Skeletal muscle tissue (tissue), 4 donors: ENCODE results near the gene WTIP. TPM values are rescaled to one million over a fixed set of nuclear protein-coding genes. Genes with fewer than 3 reads are reported as not detected.

Source experiments
- H3K27ac ChIP-seq: one replicate; pipeline ENCODE4 v1.7.0; 2013; ENCODE audit warnings: mild to moderate bottlenecking, low read depth, low read length, inconsistent platforms
- H3K27me3 ChIP-seq, 3 donors: one replicate each; pipeline ENCODE4 v1.7.0; 2013; ENCODE audit warnings: low read length in 3 of 3; ENCODE audit not compliant: control insufficient read depth in 3 of 3, insufficient read depth in 3 of 3
- H3K36me3 ChIP-seq, 3 donors: one replicate each; pipeline ENCODE4 v1.7.0; 2013; ENCODE audit warnings: low read length in 3 of 3; ENCODE audit not compliant: control insufficient read depth in 3 of 3, insufficient read depth in 3 of 3
- H3K4me1 ChIP-seq, 3 donors: one replicate each; pipeline ENCODE4 v1.7.0; 2013; ENCODE audit warnings: low read length in 3 of 3, mild to moderate bottlenecking in 3 of 3; ENCODE audit not compliant: control insufficient read depth in 3 of 3, insufficient read depth in 3 of 3
- H3K4me3 ChIP-seq, 3 donors: one replicate each; pipeline ENCODE4 v1.7.0; 2013; ENCODE audit warnings: low read length in 3 of 3
- H3K9ac ChIP-seq, 3 donors: one replicate each; pipeline ENCODE4 v1.7.0; 2013; ENCODE audit warnings: low read length in 3 of 3, mild to moderate bottlenecking in 3 of 3, moderate library complexity in 2 of 3, low read depth in 1 of 3
- H3K9me3 ChIP-seq, 3 donors: one replicate each; pipeline ENCODE4 v1.7.0; 2013; ENCODE audit warnings: low read length in 3 of 3; ENCODE audit not compliant: control insufficient read depth in 3 of 3
- total RNA-seq: library from RNA; depleted of rRNA; stranded (reverse); fragments of >200 nt; gene quantifications from one replicate; pipeline ENCODE4 v1.2.3, GENCODE V29; 2014
- donor health status: Osteomylitis.

The WTIP gene
- total RNA-seq, 1 donor from 2014 or later = 12.0 TPM

- Histone ChIP-seq H3K27ac (peak overlapping the region; percentile 47), H3K4me3 (peak overlapping the region in 2 of 3 donors; percentile 9 to 45), H3K4me1 (peaks cover 11 to 18% (median 11%) of the 10 kb centered on the region in 3 donors), H3K9ac (peak overlapping the region in 1 of 3 donors; percentile 69), H3K27me3 (peaks cover 0 to 5% (median 0%) of the 10 kb centered on the region in 3 donors), H3K9me3 (no peaks in the 10 kb centered on the region), H3K36me3 (peaks cover 0 to 4% (median 2%) of the 10 kb centered on the region in 3 donors)
Observed at GRCh38 chr19:34501339-34502320, 20.1 kb downstream of the WTIP start.

GRCh38 chr19:34502582-34503411 is 21.2 kb downstream of the WTIP start:
- Histone ChIP-seq H3K9ac (no peak overlapping the region), H3K27ac (no peak overlapping the region), H3K4me1 (peaks cover 11 to 18% (median 11%) of the 10 kb centered on the region in 3 donors), H3K36me3 (no peaks in the 10 kb centered on the region), H3K9me3 (no peaks in the 10 kb centered on the region), H3K4me3 (no peak overlapping the region), H3K27me3 (peaks cover 0 to 5% (median 0%) of the 10 kb centered on the region in 3 donors)

- peaks cover 11 to 18% (median 11%) of the 10 kb centered on the region in 3 donors for H3K4me1 ChIP-seq
- no peaks in the 10 kb centered on the region for H3K36me3 ChIP-seq
- peaks cover 0 to 8% (median 0%) of the 10 kb centered on the region in 3 donors for H3K27me3 ChIP-seq
- H3K4me3 ChIP-seq = no peak overlapping the region
- no peaks in the 10 kb centered on the region for H3K9me3 ChIP-seq
- H3K9ac ChIP-seq = peak overlapping the region in 1 of 3 donors; percentile 20
- H3K27ac ChIP-seq = no peak overlapping the region
Observed at GRCh38 chr19:34503531-34504272, 22.1 kb downstream of the WTIP start.

- Histone ChIP-seq H3K4me1 (peaks cover 11 to 18% (median 12%) of the 10 kb centered on the region in 3 donors), H3K27ac (no peak overlapping the region), H3K4me3 (no peak overlapping the region), H3K9me3 (no peaks in the 10 kb centered on the region), H3K36me3 (no peaks in the 10 kb centered on the region), H3K9ac (no peak overlapping the region), H3K27me3 (peaks cover 0 to 8% (median 0%) of the 10 kb centered on the region in 3 donors)
Observed at GRCh38 chr19:34504273-34504808, 22.8 kb downstream of the WTIP start.

GRCh38 chr19:34504809-34505291 is 23.3 kb downstream of the WTIP start:
- Histone ChIP-seq H3K4me3 (no peak overlapping the region), H3K27me3 (peaks cover 0 to 8% (median 0%) of the 10 kb centered on the region in 3 donors), H3K9ac (no peak overlapping the region), H3K9me3 (no peaks in the 10 kb centered on the region), H3K27ac (no peak overlapping the region), H3K4me1 (peaks cover 11 to 18% (median 12%) of the 10 kb centered on the region in 3 donors), H3K36me3 (no peaks in the 10 kb centered on the region)

- Histone ChIP-seq H3K36me3 (no peaks in the 10 kb centered on the region), H3K27me3 (peaks cover 0 to 8% (median 0%) of the 10 kb centered on the region in 3 donors), H3K9me3 (no peaks in the 10 kb centered on the region)
Observed at GRCh38 chr19:34505321-34506025, 23.9 kb downstream of the WTIP start.

GRCh38 chr19:34506026-34506370 is 24.4 kb downstream of the WTIP start:
- no peaks in the 10 kb centered on the region for H3K36me3 ChIP-seq
- H3K27ac ChIP-seq = no peak overlapping the region
- no peak overlapping the region for H3K4me3 ChIP-seq
- peaks cover 0 to 8% (median 0%) of the 10 kb centered on the region in 3 donors for H3K27me3 ChIP-seq
- peaks cover 11 to 18% (median 12%) of the 10 kb centered on the region in 3 donors for H3K4me1 ChIP-seq
- H3K9ac ChIP-seq = no peak overlapping the region
- H3K9me3 ChIP-seq = no peaks in the 10 kb centered on the region

More at GRCh38 chr19:34505321-34506025, 23.9 kb downstream of the WTIP start:
- Histone ChIP-seq H3K9ac (no peak overlapping the region), H3K4me3 (no peak overlapping the region), H3K4me1 (peaks cover 11 to 18% (median 12%) of the 10 kb centered on the region in 3 donors), H3K27ac (no peak overlapping the region)

- Histone ChIP-seq H3K4me1 (peaks cover 4 to 11% (median 6%) of the 10 kb centered on the region in 3 donors), H3K4me3 (no peak overlapping the region), H3K27me3 (peaks cover 0 to 8% (median 3%) of the 10 kb centered on the region in 3 donors), H3K9ac (no peak overlapping the region), H3K9me3 (no peaks in the 10 kb centered on the region), H3K36me3 (no peaks in the 10 kb centered on the region), H3K27ac (no peak overlapping the region)
Observed at GRCh38 chr19:34507414-34508067, 26.0 kb downstream of the WTIP start.
